Measurements from ENCODE around the gene FBN1. TPM values are rescaled to one million over a fixed set of nuclear protein-coding genes. Genes with fewer than 3 reads are reported as not detected.

Gene FBN1
- total and polyA plus RNA-seq, 2 experiments from 2014 or later = 1.9 to 3.8 TPM

GRCh38 chr15:48628832-48629231 is 16.7 kb downstream of the FBN1 start:
- no peak for DNase-seq (ENCODE audit: low spot score)
- Mint-ChIP-seq H3K9me3 (no peaks in the 10 kb centered on the region), H3K36me3 (ENCODE audit: low read depth) (no peaks in the 10 kb centered on the region), H3K4me1 (peaks cover 19% of the 10 kb centered on the region; the same call in 2 of the 3 replicates), H3K27me3 (ENCODE audit: insufficient read depth, low read depth, poor library complexity) (peaks cover under 1% of the 10 kb centered on the region), H3K4me3 (no peak overlapping the region), H3K27ac (no peak overlapping the region)
- H3K4me2 ChIP-seq = no peak overlapping the region
- H2AFZ ChIP-seq = no peak overlapping the region
- H3K79me2 ChIP-seq (replicated peaks; ENCODE audit: insufficient read depth) = no peaks in the 10 kb centered on the region
- no peak overlapping the region for H3K27ac ChIP-seq (ENCODE audit: low read depth)
- H3K27me3 ChIP-seq (ENCODE audit: insufficient read depth) = no peaks in the 10 kb centered on the region
- peaks cover 8% of the 10 kb centered on the region for H3K4me1 ChIP-seq (ENCODE audit: insufficient read depth)
- no peaks in the 10 kb centered on the region for H3F3A ChIP-seq (replicated peaks; ENCODE audit: low read depth)
- TF ChIP-seq CTCF (conservative IDR thresholded peaks at IDR 0.05; ENCODE audit: low read depth in 2 of 2) (no peak), POLR2AphosphoS5 (IDR thresholded peaks at IDR 0.05; ENCODE audit: low read depth) (no peak), ZNF331 (CRISPR knock-in tag; IDR thresholded peaks at IDR 0.05; ENCODE audit: low read depth) (no peak), ZNF462 (CRISPR knock-in tag; IDR thresholded peaks at IDR 0.05) (no peak), NANOG (IDR thresholded peaks at IDR 0.05; ENCODE audit: borderline replicate concordance) (no peak), JUNB (IDR thresholded peaks at IDR 0.05; ENCODE audit: unreplicated experiment) (no peak)
- H3K4me3 ChIP-seq = no peak overlapping the region
- no peaks in the 10 kb centered on the region; the same call in 1 of the 2 replicates for H4K20me1 ChIP-seq (replicated peaks; ENCODE audit: insufficient read depth)
- H3K9me2 ChIP-seq (ENCODE audit: insufficient read depth) = no peaks in the 10 kb centered on the region
- no peak for ATAC-seq
- H3K36me3 ChIP-seq (ENCODE audit: insufficient read depth) = no peaks in the 10 kb centered on the region
